Measurements from ENCODE around the gene LIPK.
"Not testable (repeated sequence)": the region's sequence is repeated elsewhere in the genome, so short reads cannot be mapped to it uniquely, and the experiment has no call there.

The LIPK gene

GRCh38 chr10:88715517-88715916 is 9.5 kb downstream of the LIPK start:
- DNase-seq (ENCODE audit: low spot score): no peak

- no peak for DNase-seq (ENCODE audit: low spot score)
Measured at GRCh38 chr10:88721392-88721791, 15.3 kb downstream of the LIPK start.

- no peak for DNase-seq (ENCODE audit: low spot score)
Measured at GRCh38 chr10:88725798-88726197, 19.7 kb downstream of the LIPK start.

GRCh38 chr10:88728107-88728763 is 22.2 kb downstream of the LIPK start:
- DNase-seq (ENCODE audit: low spot score): no peak

DNA sequence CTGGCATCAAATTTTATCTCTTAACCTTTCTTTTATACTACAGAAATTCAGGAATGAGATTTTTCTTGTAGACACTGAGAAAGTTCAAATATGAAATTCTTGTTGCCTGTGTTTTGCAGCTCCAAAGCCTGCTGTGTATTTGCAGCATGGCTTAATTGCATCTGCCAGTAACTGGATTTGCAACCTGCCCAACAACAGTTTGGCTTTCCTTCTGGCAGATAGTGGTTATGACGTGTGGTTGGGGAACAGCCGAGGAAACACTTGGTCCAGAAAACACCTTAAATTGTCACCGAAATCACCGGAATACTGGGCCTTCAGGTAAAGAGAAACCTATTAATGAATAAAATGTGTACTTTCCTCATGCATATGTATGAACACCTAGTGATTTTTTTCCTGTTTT is 24.8 kb downstream of the LIPK start:
- DNase-seq (ENCODE audit: low spot score): no peak

DNA sequence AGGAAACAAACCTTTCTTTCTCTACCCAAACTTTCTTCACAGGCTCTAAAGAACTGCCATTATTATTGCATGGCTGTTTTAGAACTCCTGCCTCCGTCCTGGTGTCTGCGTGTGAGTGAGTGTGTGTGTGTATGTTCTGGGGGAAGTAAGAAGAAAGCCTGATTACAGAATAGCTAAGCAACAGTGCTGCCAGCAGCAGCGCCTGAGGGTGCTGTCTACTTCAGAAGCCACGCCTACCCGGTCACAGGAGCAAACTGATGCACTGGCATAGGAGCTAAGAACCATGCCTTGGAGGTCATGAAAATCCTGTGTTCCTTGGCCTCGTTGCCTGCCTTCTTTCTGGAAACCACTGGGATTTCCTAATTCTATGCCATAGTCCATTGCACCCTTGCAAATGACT is 25.2 kb downstream of the LIPK start:
- DNase-seq (ENCODE audit: low spot score): no peak

GRCh38 chr10:88733215-88733614 is 27.2 kb downstream of the LIPK start:
- no peak for DNase-seq (ENCODE audit: low spot score)

- DNase-seq (ENCODE audit: low spot score): no peak
Measured at GRCh38 chr10:88735661-88736060, 29.6 kb downstream of the LIPK start.

DNA sequence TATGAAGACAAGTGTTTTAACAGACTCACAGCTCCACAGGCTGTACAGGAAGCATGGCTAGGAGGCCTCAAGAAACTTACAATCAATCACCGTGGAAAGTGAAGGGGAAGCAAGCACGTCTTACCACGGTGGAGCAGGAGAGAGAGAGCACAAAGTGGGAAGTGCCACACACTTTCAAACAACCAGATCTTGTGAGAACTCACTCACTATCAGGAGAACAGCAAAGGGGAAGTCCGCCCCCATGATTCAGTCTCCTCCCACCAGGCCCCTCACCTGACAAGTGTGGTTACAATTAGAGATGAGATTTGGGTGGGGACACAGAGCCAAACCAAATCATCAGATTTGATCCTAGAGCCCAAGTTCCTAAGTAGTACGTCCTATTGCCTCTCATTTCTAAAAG is 35.9 kb downstream of the LIPK start:
- DNase-seq (ENCODE audit: low spot score): not testable (repeated sequence)

DNA sequence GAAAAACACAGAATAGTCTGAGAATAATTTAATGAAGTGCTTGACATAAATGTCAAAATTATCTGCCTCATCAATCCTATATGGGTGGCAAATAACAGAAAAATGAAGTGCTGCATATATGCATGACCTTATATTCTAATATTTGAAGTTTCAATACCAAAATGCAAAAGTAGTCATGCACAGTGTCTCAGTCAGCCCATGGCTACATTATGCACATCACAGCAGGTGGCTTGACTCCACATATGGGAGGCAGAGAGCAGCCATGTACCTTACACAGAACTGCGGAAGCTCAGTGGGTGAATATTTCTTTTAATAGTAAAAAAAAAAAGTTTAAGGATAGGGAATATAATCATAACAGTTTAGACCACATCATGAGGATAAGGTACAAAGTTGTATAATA is 36.4 kb downstream of the LIPK start:
- DNase-seq (ENCODE audit: low spot score): no peak

DNA sequence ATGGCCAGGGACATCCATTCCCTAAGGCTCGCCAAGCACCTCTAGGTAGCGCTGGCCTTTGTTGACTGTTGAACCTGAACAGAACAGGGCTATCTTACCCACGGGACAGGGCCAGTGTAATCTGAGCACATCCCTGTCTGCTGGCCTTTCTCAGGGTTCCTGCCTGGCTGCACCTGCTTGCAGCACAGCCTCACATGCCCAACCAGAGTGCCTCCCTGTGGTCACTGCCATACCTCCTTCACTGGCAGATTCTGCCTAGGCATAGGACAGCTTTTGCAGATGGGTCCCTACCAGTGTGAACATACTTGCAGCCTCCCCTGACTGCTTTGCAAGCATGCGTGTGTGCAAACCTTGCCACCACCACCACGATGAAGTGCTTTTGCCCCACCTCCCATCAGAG is 38.0 kb downstream of the LIPK start:
- no peak for DNase-seq (ENCODE audit: low spot score)

- DNase-seq (ENCODE audit: low spot score): no peak
Measured at GRCh38 chr10:88745633-88746032, 39.6 kb downstream of the LIPK start.

GRCh38 chr10:88754287-88754686 is 48.2 kb downstream of the LIPK start:
- DNase-seq (ENCODE audit: low spot score): no peak

GRCh38 chr10:88755753-88756152 is 49.7 kb downstream of the LIPK start:
- DNase-seq (ENCODE audit: low spot score): no peak

DNA sequence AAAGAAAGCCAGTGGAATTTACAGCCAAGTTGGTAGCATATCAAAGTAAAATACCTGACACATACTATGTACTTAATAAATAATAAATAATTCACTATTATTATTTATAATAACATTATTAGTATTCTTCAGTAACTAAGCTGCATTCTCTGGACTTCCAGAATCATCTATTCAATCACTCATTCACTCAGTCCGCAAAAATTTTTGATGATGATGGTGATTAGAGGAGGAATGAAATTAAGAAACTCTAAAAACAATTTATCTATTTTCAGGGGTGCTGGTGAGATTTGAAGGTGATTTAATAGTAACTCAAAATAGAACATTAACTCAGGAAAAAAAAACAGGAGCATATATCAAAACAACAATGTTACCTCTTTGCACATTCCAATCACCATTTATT is 50.6 kb downstream of the LIPK start:
- no peak for DNase-seq (ENCODE audit: low spot score)

GRCh38 chr10:88759366-88760101 is 53.5 kb downstream of the LIPK start, which contains the start of gene LIPN:
TSS of gene LIPN (plus strand) at chr10:88760020. CDS start at chr10:88761406, 1,386 bp downstream.
- DNase-seq (ENCODE audit: low spot score): no peak

DNA sequence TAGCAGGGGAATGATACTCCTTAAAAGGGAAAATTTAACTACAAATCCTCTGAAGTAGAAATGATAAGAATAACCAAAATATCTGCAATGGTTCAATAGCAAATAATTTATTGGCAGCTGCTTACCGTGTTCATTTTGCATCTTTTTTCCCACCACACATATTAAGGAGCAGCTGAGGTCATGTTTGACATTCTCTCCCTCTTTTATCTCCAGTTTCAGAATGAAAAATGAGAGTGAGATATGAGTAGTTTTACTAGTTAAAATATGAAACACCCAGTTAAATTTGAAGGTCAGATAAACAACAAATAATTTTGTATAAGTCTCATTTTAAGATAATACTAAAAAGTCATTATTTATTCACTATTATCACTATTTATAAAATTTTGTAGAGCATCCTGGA is 56.9 kb downstream of the LIPK start:
- DNase-seq (ENCODE audit: low spot score): no peak

GRCh38 chr10:88763441-88763840 is 57.4 kb downstream of the LIPK start:
- DNase-seq (ENCODE audit: low spot score): no peak

GRCh38 chr10:88764110-88764509 is 58.1 kb downstream of the LIPK start:
- DNase-seq (ENCODE audit: low spot score): no peak

DNA sequence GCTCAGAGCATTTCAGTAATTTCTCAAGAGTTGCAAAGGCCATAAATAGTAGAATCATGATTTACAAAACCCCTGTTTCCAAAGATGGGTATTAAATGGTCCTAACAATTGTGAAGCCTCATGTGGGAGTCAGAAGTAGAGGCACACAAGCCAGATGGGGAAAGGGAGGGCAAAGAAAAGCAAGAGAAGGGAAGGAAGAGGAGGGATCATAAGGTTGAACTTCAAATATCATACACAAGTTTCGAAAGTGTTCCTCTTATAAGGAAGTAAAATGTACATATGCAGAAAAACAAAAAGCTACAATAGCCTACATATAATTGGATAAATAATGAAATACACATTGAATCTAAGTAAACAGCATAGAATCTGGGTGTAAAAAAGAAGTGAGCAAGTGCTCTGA is 59.8 kb downstream of the LIPK start:
- DNase-seq (ENCODE audit: low spot score): no peak

- DNase-seq (ENCODE audit: low spot score): no peak
Measured at GRCh38 chr10:88769384-88769783, 63.3 kb downstream of the LIPK start.

DNA sequence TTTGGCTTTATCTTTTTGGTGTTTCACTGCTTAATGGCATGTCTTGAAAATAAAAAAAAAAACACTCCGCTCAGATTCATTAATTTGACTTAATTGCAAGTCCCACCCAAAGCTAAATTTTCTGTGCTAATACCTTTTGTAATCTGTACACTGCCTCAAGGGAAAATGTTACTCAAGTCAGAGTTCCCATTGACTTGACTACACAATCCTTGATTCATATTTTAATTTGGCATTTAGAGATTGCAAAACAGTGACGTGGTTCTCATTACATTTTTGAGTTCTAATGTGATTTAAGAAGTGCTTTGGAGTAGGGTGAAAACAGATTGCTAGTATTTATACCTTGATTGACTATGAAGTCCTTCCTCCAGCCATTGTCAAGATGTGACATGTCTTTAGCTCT is 75.2 kb downstream of the LIPK start:
- no peak for DNase-seq (ENCODE audit: low spot score)

GRCh38 chr10:88782222-88782621 is 76.2 kb downstream of the LIPK start:
- no peak for DNase-seq (ENCODE audit: low spot score)

GRCh38 chr10:88783724-88784123 is 77.7 kb downstream of the LIPK start:
- no peak for DNase-seq (ENCODE audit: low spot score)
